NCI-H526 treated with DMSO at 0.1 percent for 48 hours (cell line): ENCODE results near the gene CACNA2D2.

ENCODE experiments used
- DNase-seq: peaks from one replicate; lab custom pipeline; 2025; lab: John Stamatoyannopoulos, UW

CACNA2D2 gene

GRCh38 chr3:50427217-50427616 lies 76.2 kb downstream of the CACNA2D2 start:
- DNase-seq = no peak

- DNase-seq = no peak
Observed at GRCh38 chr3:50425911-50426310, 77.5 kb downstream of the CACNA2D2 start.

GRCh38 chr3:50423543-50423942 lies 79.9 kb downstream of the CACNA2D2 start:
- no peak for DNase-seq

- DNase-seq = no peak
Observed at GRCh38 chr3:50422153-50422552, 81.3 kb downstream of the CACNA2D2 start.

GRCh38 chr3:50419595-50420370 lies 83.7 kb downstream of the CACNA2D2 start:
- no peak for DNase-seq

GRCh38 chr3:50418850-50419249 lies 84.6 kb downstream of the CACNA2D2 start:
- DNase-seq = no peak

- no peak for DNase-seq
Observed at GRCh38 chr3:50417637-50418033, 85.8 kb downstream of the CACNA2D2 start.

GRCh38 chr3:50416736-50417636 lies 86.4 kb downstream of the CACNA2D2 start:
- DNase-seq = no peak

- DNase-seq = no peak
Observed at GRCh38 chr3:50415816-50416215, 87.6 kb downstream of the CACNA2D2 start.

GRCh38 chr3:50415061-50415460 lies 88.4 kb downstream of the CACNA2D2 start:
- no peak for DNase-seq

- DNase-seq = no peak
Observed at GRCh38 chr3:50414616-50415015, 88.8 kb downstream of the CACNA2D2 start.

GRCh38 chr3:50412231-50412754 lies 91.1 kb downstream of the CACNA2D2 start:
- DNase-seq = no peak

GRCh38 chr3:50411229-50411628 lies 92.2 kb downstream of the CACNA2D2 start:
- DNase-seq = no peak

GRCh38 chr3:50410608-50411139 lies 92.8 kb downstream of the CACNA2D2 start:
- no peak for DNase-seq

GRCh38 chr3:50410185-50410584 lies 93.2 kb downstream of the CACNA2D2 start:
- no peak for DNase-seq

- no peak for DNase-seq
Observed at GRCh38 chr3:50408443-50408944, 94.9 kb downstream of the CACNA2D2 start.

- no peak for DNase-seq
Observed at GRCh38 chr3:50406487-50406886, 96.9 kb downstream of the CACNA2D2 start.

- DNase-seq = no peak
Observed at GRCh38 chr3:50405249-50405648, 98.2 kb downstream of the CACNA2D2 start.

- DNase-seq = no peak
Observed at GRCh38 chr3:50401978-50402595, 101.3 kb downstream of the CACNA2D2 start.

GRCh38 chr3:50396502-50396901 lies 106.9 kb downstream of the CACNA2D2 start:
- DNase-seq = no peak

- DNase-seq = no peak
Observed at GRCh38 chr3:50395070-50395860, 108.2 kb downstream of the CACNA2D2 start.
